Breast epithelium (tissue), 3 donors: ENCODE data around the gene SIRPD.
"Not testable (repeated sequence)": the region's sequence is repeated elsewhere in the genome, so short reads cannot be mapped to it uniquely, and the experiment has no call there.

ENCODE experiments used
- CTCF ChIP-seq, 3 donors: fragments of 450-650 bp; IDR thresholded peaks; one replicate each; pipeline ENCODE4 v1.5.1; 2016 to 2017; ENCODE audit warnings: antibody characterized with exemption in 3 of 3, mild to moderate bottlenecking in 3 of 3, moderate library complexity in 3 of 3
- POLR2A ChIP-seq: fragments of 450-650 bp; IDR thresholded peaks from one replicate; pipeline ENCODE4 v1.6.1; 2016; ENCODE audit warnings: antibody characterized with exemption, mild to moderate bottlenecking, moderate library complexity

GRCh38 chr20:1497371-1497770, 60.1 kb downstream of the SIRPD start:
- not testable (repeated sequence) for TF ChIP-seq CTCF (IDR thresholded peaks at IDR 0.05); POLR2A
